ENCODE data around the gene TENM4. TPM values are rescaled to one million over a fixed set of nuclear protein-coding genes. Genes with fewer than 3 reads are reported as not detected.

Gene TENM4
- total RNA-seq, 2 experiments from 2014 or later: not detected

- Histone ChIP-seq H2AFZ (ENCODE audit: low read length) (no peak overlapping the region), H4K20me1 (ENCODE audit: insufficient read depth, low read length) (no peaks in the 10 kb centered on the region), H3K27ac (ENCODE audit: low read depth, low read length, poor library complexity, severe bottlenecking) (no peak overlapping the region), H3K9me3 (ENCODE audit: low read length) (no peaks in the 10 kb centered on the region), H3K79me2 (ENCODE audit: insufficient read depth, low read depth, low read length) (no peaks in the 10 kb centered on the region), H3K4me2 (ENCODE audit: low read length) (no peak overlapping the region), H3K9me2 (ENCODE audit: insufficient read depth, low read length) (no peaks in the 10 kb centered on the region), H3K4me1 (ENCODE audit: insufficient read depth, low read length, poor library complexity, severe bottlenecking) (no peaks in the 10 kb centered on the region), H3K4me3 (ENCODE audit: low read depth, low read length, poor library complexity, severe bottlenecking) (no peak overlapping the region), H3K36me3 (ENCODE audit: insufficient read depth, low read length) (no peaks in the 10 kb centered on the region)
- CTCF ChIA-PET (ENCODE audit: unreplicated experiment): no interaction called here
- POLR2A ChIA-PET: no interaction called here
- BruUV-seq (replicated peaks): no TSS peak
- no peak for TF ChIP-seq CTCF (conservative IDR thresholded peaks at IDR 0.05; ENCODE audit: low read length)
- no peak for TF ChIP-seq EZH2phosphoT487 (IDR thresholded peaks at IDR 0.05; ENCODE audit: borderline replicate concordance, low read depth, low read length)
- intact Hi-C loops (cut with micrococcal nuclease; ENCODE audit: unreplicated experiment): no loop called here
- no peak for DNase-seq (ENCODE audit: low spot score)
Observed at GRCh38 chr11:79221444-79222130, 219.2 kb downstream of the TENM4 start.

- DNase-seq (ENCODE audit: low spot score): no peak
- TF ChIP-seq EZH2phosphoT487 (IDR thresholded peaks at IDR 0.05; ENCODE audit: borderline replicate concordance, low read depth, low read length) (no peak), CTCF (conservative IDR thresholded peaks at IDR 0.05; ENCODE audit: low read length) (no peak)
- no TSS peak for BruUV-seq (replicated peaks)
- no peak overlapping the region for H3K4me3 ChIP-seq (ENCODE audit: low read depth, low read length, poor library complexity, severe bottlenecking)
- H3K36me3 ChIP-seq (ENCODE audit: insufficient read depth, low read length): no peaks in the 10 kb centered on the region
- CTCF ChIA-PET (ENCODE audit: unreplicated experiment): no interaction called here
- POLR2A ChIA-PET: no interaction called here
- no peaks in the 10 kb centered on the region for H4K20me1 ChIP-seq (ENCODE audit: insufficient read depth, low read length)
- H3K79me2 ChIP-seq (ENCODE audit: insufficient read depth, low read depth, low read length): no peaks in the 10 kb centered on the region
- no peaks in the 10 kb centered on the region for H3K9me3 ChIP-seq (ENCODE audit: low read length)
- intact Hi-C loops (cut with micrococcal nuclease; ENCODE audit: unreplicated experiment): no loop called here
- H3K9me2 ChIP-seq (ENCODE audit: insufficient read depth, low read length): no peaks in the 10 kb centered on the region
- H3K27ac ChIP-seq (ENCODE audit: low read depth, low read length, poor library complexity, severe bottlenecking): no peak overlapping the region
- H2AFZ ChIP-seq (ENCODE audit: low read length): no peak overlapping the region
- no peak overlapping the region for H3K4me2 ChIP-seq (ENCODE audit: low read length)
- H3K4me1 ChIP-seq (ENCODE audit: insufficient read depth, low read length, poor library complexity, severe bottlenecking): no peaks in the 10 kb centered on the region
Observed at GRCh38 chr11:79220171-79220570, 220.7 kb downstream of the TENM4 start.

GRCh38 chr11:79219186-79220045 is 221.4 kb downstream of the TENM4 start:
- Histone ChIP-seq H3K27ac (ENCODE audit: low read depth, low read length, poor library complexity, severe bottlenecking) (no peak overlapping the region), H3K79me2 (ENCODE audit: insufficient read depth, low read depth, low read length) (no peaks in the 10 kb centered on the region), H2AFZ (ENCODE audit: low read length) (no peak overlapping the region), H3K4me3 (ENCODE audit: low read depth, low read length, poor library complexity, severe bottlenecking) (no peak overlapping the region), H3K9me2 (ENCODE audit: insufficient read depth, low read length) (no peaks in the 10 kb centered on the region), H3K4me1 (ENCODE audit: insufficient read depth, low read length, poor library complexity, severe bottlenecking) (no peaks in the 10 kb centered on the region), H3K9me3 (ENCODE audit: low read length) (no peaks in the 10 kb centered on the region), H3K4me2 (ENCODE audit: low read length) (no peak overlapping the region), H4K20me1 (ENCODE audit: insufficient read depth, low read length) (no peaks in the 10 kb centered on the region), H3K36me3 (ENCODE audit: insufficient read depth, low read length) (no peaks in the 10 kb centered on the region)
- TF ChIP-seq EZH2phosphoT487 (IDR thresholded peaks at IDR 0.05; ENCODE audit: borderline replicate concordance, low read depth, low read length) (no peak), CTCF (conservative IDR thresholded peaks at IDR 0.05; ENCODE audit: low read length) (no peak)
- intact Hi-C loops (cut with micrococcal nuclease; ENCODE audit: unreplicated experiment): no loop called here
- DNase-seq (ENCODE audit: low spot score): no peak
- no TSS peak for BruUV-seq (replicated peaks)
- POLR2A ChIA-PET: no interaction called here
- CTCF ChIA-PET (ENCODE audit: unreplicated experiment): interaction anchor here (0.5 kb wide), 1 partner anchor 14 kb away, joined by 3 read pairs; no protein-coding TSS in a partner anchor
